Measurements from ENCODE around the gene TBC1D10A.

TBC1D10A gene, protein sequence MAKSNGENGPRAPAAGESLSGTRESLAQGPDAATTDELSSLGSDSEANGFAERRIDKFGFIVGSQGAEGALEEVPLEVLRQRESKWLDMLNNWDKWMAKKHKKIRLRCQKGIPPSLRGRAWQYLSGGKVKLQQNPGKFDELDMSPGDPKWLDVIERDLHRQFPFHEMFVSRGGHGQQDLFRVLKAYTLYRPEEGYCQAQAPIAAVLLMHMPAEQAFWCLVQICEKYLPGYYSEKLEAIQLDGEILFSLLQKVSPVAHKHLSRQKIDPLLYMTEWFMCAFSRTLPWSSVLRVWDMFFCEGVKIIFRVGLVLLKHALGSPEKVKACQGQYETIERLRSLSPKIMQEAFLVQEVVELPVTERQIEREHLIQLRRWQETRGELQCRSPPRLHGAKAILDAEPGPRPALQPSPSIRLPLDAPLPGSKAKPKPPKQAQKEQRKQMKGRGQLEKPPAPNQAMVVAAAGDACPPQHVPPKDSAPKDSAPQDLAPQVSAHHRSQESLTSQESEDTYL

DNA sequence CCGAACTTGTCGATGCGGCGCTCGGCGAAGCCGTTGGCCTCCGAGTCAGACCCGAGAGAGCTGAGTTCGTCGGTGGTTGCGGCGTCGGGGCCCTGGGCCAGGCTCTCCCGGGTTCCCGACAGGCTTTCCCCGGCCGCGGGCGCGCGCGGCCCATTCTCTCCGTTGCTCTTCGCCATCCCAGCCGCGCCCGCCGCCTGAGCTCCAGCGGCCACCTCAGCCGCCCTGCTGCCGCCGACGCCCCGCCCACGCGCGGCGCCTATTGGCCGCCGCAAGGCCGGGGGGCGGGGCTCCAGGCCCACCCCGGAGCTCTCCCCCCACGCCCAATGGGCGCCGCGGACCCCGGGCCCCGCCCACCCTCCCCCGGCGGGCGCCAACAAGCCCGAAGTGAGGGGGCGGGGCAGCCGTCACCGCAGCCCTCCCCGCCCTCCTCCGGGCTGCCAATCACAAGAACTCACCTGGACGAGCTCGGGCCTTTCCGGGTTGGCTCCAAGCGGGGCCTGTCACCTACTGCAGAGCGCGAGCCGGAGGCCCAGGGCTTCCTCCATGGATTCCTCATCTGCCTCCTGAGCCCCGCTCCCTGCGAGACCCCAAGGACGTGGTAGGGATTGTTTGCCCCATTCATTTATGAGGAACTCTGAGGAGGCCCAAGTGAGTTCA is at the start of gene TBC1D10A:
Gene TBC1D10A, minus strand, starts transcription at position 236 of the 657 bp plus-strand sequence. Its CDS starts 60 bp downstream, at position 176.
- peak; percentile 93 for DNase-seq

- no peak for DNase-seq
Measured at GRCh38 chr22:30375312-30375849, 48.6 kb upstream of the TBC1D10A start.

DNA sequence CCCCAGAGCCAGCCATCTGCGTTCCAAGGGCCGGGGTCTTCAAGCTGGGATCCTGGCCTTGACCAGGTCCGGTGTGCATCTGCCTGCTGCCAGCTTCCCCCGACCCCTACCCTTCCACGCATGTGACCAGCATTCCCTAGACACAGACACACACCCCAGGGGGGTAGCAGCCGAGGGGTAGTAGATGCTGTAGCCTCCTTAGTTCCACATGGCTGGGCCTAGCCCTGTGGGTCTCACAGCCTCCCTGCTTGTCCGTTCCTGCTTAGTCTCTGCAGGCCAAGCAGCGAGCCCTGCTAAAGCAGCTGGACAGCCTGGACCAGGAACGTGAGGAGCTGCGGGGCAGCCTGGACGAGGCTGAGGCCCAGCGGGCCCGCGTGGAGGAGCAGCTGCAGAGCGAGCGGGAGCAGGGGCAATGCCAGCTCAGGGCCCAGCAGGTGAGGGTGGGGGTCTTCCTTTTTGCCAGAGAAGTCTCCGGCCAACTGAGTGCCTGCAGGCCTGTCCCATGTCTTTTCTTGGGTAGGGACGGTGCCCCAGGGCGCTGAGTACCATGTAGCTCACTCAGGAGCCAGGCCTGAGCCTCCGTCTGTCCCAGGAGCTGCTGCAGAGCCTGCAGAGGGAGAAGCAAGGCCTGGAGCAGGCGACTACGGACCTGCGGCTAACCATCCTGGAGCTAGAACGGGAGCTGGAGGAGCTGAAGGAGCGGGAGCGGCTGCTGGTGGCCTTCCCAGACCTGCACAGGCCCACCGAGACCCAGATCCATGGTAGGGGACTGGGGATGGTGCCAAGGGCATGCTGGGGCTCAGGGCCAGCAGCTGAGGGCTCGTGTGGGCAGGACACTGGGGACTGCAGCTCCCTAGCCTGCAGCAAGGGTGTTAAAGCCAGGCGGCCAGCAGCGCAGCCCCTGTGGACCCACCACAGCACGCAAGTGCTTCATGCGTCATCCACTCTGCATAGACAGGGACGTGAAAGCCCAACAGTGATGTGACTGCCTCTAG is 46.9 kb upstream of the TBC1D10A start:
- no peak for DNase-seq

DNA sequence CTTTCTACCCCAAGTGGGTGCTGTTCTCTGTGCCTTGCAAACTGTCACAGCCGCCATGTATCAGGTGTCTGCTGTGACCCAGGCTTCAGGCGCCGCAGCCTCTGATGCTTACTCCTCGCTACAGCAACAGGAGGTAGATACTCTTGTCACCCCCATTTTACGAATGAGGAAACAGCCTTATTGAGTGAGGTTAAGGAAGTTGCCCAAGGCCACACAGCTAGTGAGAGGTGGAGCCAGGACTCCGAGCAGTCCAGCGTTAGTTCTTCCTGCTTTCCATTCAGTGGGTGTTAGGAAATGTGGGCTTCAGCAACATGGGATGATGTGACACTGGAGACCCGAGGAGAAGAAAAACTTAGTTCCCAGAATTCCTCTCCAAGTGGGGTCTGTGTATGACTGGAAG is 46.2 kb upstream of the TBC1D10A start:
- DNase-seq = no peak

DNA sequence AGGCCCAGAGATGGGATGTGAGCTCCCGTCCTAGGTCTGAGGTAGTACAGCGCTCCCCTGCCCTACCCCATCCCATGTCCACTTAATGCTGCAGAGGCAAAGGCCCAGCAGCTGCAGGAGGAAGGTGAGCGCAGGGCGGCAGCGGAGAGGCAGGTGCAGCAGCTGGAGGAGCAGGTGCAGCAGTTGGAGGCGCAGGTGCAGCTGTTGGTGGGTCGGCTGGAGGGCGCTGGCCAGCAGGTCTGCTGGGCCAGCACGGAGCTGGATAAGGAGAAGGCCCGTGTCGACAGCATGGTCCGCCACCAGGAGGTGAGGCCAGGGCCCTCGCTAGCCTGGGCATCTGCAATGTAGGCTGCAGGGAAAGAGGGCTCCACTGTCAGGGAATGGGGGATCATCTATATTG is 45.2 kb upstream of the TBC1D10A start:
- no peak for DNase-seq

DNA sequence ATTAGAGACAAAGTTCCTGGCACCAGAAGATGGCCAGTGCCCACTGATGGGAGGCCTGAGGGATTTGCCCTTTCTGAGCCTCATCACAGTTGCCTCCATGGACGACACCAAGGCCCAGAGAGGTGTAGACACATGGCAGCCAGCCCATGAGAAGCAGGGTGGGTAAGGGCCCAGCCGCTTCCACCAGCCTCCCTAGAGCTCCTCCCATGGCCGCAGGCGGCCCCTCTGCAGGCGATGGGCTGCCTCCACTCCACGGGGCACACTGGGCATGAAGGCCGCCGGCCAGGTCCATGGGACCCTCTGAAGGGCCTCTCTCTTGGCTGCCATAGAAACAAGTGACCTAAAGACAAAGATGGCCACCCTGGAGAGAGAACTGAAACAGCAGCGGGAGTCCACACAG is 44.6 kb upstream of the TBC1D10A start:
- DNase-seq = no peak

- DNase-seq = no peak
Measured at GRCh38 chr22:30370641-30371230, 44.0 kb upstream of the TBC1D10A start.

DNA sequence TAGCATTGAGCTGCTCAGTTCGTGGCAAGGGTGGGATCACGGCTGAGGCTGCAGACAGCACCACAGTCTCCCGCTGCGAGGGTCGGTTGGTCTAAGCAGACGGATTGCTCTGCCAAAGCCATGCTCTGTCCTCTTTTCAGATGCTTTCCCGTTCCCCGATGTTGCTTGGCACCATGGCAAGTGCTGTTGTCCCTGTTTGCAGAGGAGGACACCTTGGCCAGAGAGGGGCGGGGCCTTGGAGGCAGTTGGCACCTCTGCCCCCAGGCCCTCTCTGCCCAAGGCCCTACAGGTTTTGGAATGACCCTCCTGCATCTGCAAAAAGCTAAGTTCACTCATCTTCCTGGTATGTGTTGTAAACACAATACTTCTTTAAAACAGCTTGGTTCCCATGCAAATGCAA is 41.7 kb upstream of the TBC1D10A start:
- no peak for DNase-seq

GRCh38 chr22:30365891-30366290 is 39.1 kb upstream of the TBC1D10A start:
- DNase-seq = no peak

DNA sequence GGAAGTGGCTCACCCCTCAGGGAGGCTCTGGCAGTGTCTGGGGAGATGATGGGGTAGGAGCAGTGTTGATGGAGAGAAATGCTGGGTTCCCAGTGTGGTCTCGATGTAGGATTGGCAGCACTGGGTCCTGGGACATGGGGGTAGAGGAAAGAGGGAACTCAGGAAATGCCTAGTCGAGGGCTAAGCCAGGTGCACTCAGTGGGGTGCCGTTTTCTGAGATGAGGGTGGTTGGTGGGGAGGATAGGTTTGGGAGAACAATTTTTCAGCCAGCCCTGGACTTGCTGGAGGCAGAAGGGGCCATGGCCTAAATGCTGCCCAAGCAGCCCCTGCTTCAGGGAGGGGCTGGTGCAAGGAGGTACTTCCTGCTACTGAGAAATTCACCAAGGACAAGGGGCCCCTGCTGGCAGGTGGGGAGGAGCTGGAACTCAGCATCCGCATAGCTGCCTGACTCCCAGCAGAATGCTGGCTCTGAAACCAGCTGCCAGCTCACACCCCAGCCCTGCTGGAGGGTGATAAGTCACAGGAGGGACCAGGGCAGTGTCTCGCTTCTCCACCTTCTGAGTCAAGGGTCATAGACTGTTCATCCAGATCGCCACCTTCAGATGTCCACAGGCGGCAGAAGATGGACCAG is 36.0 kb upstream of the TBC1D10A start:
- DNase-seq = no peak

- DNase-seq = no peak
Measured at GRCh38 chr22:30361916-30362650, 35.3 kb upstream of the TBC1D10A start.

DNA sequence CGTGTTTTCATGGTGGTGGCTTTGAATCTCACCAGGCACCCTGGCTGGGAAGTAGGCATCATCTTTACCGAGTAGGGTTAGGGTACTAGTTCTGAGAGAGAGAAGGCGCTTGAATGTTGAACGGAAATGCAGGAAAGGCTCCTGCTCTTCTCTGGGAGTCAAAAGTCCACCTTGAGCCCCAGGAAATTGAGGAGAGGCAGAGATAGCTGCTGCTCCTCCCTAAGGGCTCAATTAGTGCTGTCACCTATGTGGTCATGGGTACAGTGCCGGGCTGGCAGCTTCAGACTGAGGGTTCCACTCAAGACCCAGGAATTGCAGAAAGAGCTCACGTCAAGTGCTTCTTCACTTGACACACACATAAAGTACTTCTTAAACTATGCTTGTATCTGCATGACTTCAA is 31.8 kb upstream of the TBC1D10A start:
- DNase-seq = no peak

- no peak for DNase-seq
Measured at GRCh38 chr22:30357650-30358215, 31.0 kb upstream of the TBC1D10A start.

- no peak for DNase-seq
Measured at GRCh38 chr22:30357236-30357570, 30.5 kb upstream of the TBC1D10A start.

DNA sequence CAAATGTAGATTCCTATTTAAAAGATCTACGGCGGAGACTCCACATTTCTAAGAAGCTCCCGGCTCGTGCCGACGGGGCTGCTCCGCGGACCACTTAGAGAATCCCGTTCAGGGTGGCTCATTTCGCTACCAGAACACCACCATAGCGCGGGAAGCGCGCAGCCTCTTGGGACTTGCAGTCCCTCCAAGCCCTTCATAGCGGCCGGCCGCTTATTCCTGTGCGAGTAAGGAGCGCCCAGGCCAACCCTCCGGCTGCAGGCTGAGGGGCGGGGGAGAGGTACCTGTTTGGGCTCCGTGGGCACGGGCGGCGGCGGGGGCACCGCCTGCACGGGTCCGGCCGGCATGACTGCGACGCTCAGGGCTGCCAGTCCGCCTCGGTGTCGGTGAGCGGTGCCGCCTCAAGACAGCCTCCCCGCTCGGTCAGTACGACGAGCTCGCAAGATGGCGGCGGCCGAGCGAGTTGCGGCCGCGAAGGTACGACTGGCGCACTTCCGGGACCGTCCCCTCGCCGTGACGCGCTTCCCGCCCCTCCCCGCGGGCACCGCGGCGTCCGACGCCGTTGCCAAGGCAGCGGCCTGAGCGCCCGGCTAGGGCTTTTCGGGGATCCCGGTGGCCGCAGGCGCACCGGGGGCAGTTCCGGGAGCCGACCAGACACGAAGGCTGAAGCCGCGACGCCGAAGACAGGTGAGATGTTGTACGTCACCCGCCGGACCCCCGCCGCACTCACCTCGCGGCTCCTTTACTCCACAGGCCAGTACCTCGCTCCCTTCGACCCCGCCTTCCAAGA is 29.9 kb upstream of the TBC1D10A start, which contains the start of the genes CCDC157 and SF3A1:
Gene CCDC157, plus strand, starts transcription at position 559 of the 787 bp plus-strand sequence. CDS start 8,994 bp downstream, outside the sequence.
Gene SF3A1, minus strand, starts transcription at position 446 of the 787 bp plus-strand sequence. Its CDS starts 102 bp downstream, at position 344.
- peak; percentile 81 for DNase-seq

GRCh38 chr22:30354644-30355043 is 27.9 kb upstream of the TBC1D10A start:
- DNase-seq = no peak

GRCh38 chr22:30351226-30351625 is 24.5 kb upstream of the TBC1D10A start:
- no peak for DNase-seq

DNA sequence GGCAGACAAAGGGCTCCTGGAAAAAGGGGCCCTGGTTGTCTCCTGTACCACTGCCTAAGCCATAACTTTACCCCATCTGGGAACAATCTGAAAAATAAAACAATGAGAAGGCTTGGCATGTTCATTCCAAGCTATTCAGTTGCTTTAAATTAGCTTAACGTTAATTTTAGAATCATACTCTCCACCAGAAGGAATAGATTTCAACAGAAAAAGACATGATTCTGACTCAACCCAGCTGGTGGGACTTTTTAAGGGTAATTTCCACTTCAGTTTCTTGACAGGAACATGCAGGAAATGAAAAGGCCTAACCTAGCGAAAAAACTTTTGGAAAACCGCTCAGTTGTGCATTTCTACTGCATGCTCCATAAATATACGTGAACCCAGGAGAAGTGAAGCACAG is 22.1 kb upstream of the TBC1D10A start:
- DNase-seq = no peak

DNA sequence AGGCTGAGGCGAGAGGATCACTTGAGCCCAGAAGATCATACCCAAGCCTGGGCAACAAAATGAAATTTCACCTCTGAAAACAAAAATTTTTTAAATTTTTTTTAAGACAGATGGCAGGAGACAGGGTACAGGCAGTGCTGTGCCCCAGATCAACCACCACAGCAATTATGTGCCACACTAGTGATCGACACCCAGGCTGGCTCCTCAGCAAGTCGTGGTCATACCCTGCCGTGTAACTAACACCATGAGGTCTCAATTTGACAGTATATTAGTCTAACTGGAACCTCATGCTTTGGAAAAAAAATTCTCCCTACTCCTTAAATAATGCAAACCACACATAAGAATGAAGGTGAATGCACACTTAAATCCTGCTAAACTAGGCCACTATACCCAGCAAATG is 21.7 kb upstream of the TBC1D10A start:
- DNase-seq = no peak

All from CD4-positive, alpha-beta T cell treated with Interleukin-4 for 4 hours (primary cell).